HepG2 (cell line): Measurements from ENCODE around the gene GART. TPM values are rescaled to one million over a fixed set of nuclear protein-coding genes. Genes with fewer than 3 reads are reported as not detected.

Experiments
- FOXJ3 ChIP-seq: sonication (generic); formaldehyde crosslinking; IDR thresholded peaks from 2 replicates; pipeline ENCODE4 v1.4.0; 2020; ENCODE audit warnings: missing genetic modification reagents, mild to moderate bottlenecking, borderline replicate concordance
- HNF4G ChIP-seq, 2 experiments: sonication (generic) in 1 of 2; formaldehyde crosslinking in 1 of 2; IDR thresholded peaks; 2 replicates each; pipeline versions ENCODE4 v1.4.0 to v1.6.1; 2011 to 2020; ENCODE audit warnings: borderline replicate concordance in 2 of 2, low read depth in 2 of 2, mild to moderate bottlenecking in 2 of 2, low read length in 1 of 2, missing genetic modification reagents in 1 of 2, moderate library complexity in 1 of 2
- NFAT5 ChIP-seq: sonication (generic); formaldehyde crosslinking; IDR thresholded peaks from 2 replicates; pipeline ENCODE4 v1.4.0; 2020; ENCODE audit warnings: missing genetic modification reagents
- NR2F6 ChIP-seq, 2 experiments: IDR thresholded peaks; 2 replicates each; pipeline ENCODE4 v1.6.1; 2016; ENCODE audit warnings: antibody characterized with exemption in 1 of 2, mild to moderate bottlenecking in 1 of 2
- POLR2AphosphoS5 ChIP-seq: IDR thresholded peaks from 2 replicates; pipeline ENCODE4 v1.6.1; 2012; ENCODE audit warnings: low read depth, low read length
- SYNCRIP ChIP-seq: fragments of 200-400 bp; formaldehyde crosslinking; IDR thresholded peaks from 2 replicates; pipeline ENCODE4 v1.6.1; 2018; ENCODE audit warnings: mild to moderate bottlenecking, low read depth, low read length; ENCODE audit not compliant: insufficient read depth
- THAP8 ChIP-seq: sonication (generic); formaldehyde crosslinking; IDR thresholded peaks from 2 replicates; pipeline ENCODE4 v1.5.1; 2020; ENCODE audit warnings: missing genetic modification reagents, mild to moderate bottlenecking, borderline replicate concordance
- YEATS2 ChIP-seq: sonication (generic); formaldehyde crosslinking; IDR thresholded peaks from 2 replicates; pipeline ENCODE4 v1.4.0; 2020; ENCODE audit warnings: missing genetic modification reagents, borderline replicate concordance
- ZBTB38 ChIP-seq: sonication (generic); formaldehyde crosslinking; IDR thresholded peaks from 2 replicates; pipeline ENCODE4 v1.5.1; 2020; ENCODE audit warnings: mild to moderate bottlenecking, missing genetic modification reagents
- ZBTB40 ChIP-seq, 2 experiments: fragments of 450-650 bp in 1 of 2; sonication (generic) in 1 of 2; formaldehyde crosslinking in 1 of 2; IDR thresholded peaks; 2 replicates each; pipeline versions ENCODE4 v1.6.1 to v1.8.0; 2016 to 2022; ENCODE audit warnings: antibody characterized with exemption in 1 of 2, mild to moderate bottlenecking in 1 of 2, missing genetic modification reagents in 1 of 2
- ZNF451 ChIP-seq: sonication (generic); formaldehyde crosslinking; IDR thresholded peaks from 2 replicates; pipeline ENCODE4 v1.5.0; 2020; ENCODE audit warnings: mild to moderate bottlenecking, missing genetic modification reagents
- ZNF7 ChIP-seq: IDR thresholded peaks from 2 replicates; pipeline ENCODE4 v1.6.1; 2016; ENCODE audit warnings: missing biosample characterization, missing genetic modification reagents
- ZNF746 ChIP-seq: sonication (generic); formaldehyde crosslinking; IDR thresholded peaks from 2 replicates; pipeline ENCODE4 v1.8.0; 2022; ENCODE audit warnings: mild to moderate bottlenecking, missing genetic modification reagents
- polyA plus RNA-seq, 8 experiments: library from polyadenylated mRNA; depleted of rRNA in 3 of 8; stranded (reverse) in 7 of 8; unstranded in 1 of 8; fragments of >200 nt; fragmentation: Illumina TruSeq in 4 of 8; extraction: Trizol in 4 of 8; gene quantifications; 2 replicates each; pipeline versions ENCODE4 v1.2.1 to v1.2.3, GENCODE V29; 2011 to 2016; ENCODE audit warnings: low read depth in 4 of 8, missing spikeins in 1 of 8, mixed read lengths in 1 of 8; ENCODE audit not compliant: insufficient read depth in 1 of 8
- total RNA-seq, 5 experiments: library from RNA; depleted of rRNA; stranded (reverse); fragments of >200 nt; fragmentation: Illumina TruSeq; extraction: Trizol; gene quantifications; 2 replicates each; pipeline ENCODE4 v1.2.3, GENCODE V29; 2016; ENCODE audit warnings: low read depth in 1 of 5

Gene GART
- total and polyA plus RNA-seq, 2 of the 13 experiments (the other 11 are each of a cell fraction or from before 2014, with no cell fraction given): 17.9 to 109 TPM

- TF ChIP-seq THAP8 (CRISPR knock-in tag): no peak
- TF ChIP-seq FOXJ3: no peak
- no peak for TF ChIP-seq SYNCRIP
- TF ChIP-seq HNF4G (IDR thresholded peaks at IDR 0.05; ENCODE audit: borderline replicate concordance, low read depth, low read length): no peak
- no peak for TF ChIP-seq HNF4G (CRISPR knock-in tag; IDR thresholded peaks at IDR 0.05; ENCODE audit: borderline replicate concordance, low read depth)
- no peak for TF ChIP-seq ZBTB40 (IDR thresholded peaks at IDR 0.05)
- 0 out of 2 replicates have a peak, but pooled peaks have one; percentile 4 for TF ChIP-seq ZBTB40 (CRISPR knock-in tag; IDR thresholded peaks at IDR 0.05)
- TF ChIP-seq ZNF746 (CRISPR knock-in tag): no peak
- no peak for TF ChIP-seq ZNF7 (CRISPR knock-in tag)
- TF ChIP-seq NFAT5 (CRISPR knock-in tag): peak; percentile 50; the same call in 1 of the 2 replicates
- TF ChIP-seq POLR2AphosphoS5: no peak
- no peak for TF ChIP-seq ZNF451
- TF ChIP-seq ZBTB38 (CRISPR knock-in tag): no peak
- no peak for TF ChIP-seq NR2F6 (IDR thresholded peaks at IDR 0.05)
- TF ChIP-seq NR2F6 (CRISPR knock-in tag; IDR thresholded peaks at IDR 0.05): no peak
- no peak for TF ChIP-seq YEATS2 (CRISPR knock-in tag)
Observed at GRCh38 chr21:33587792-33588484, 46.0 kb upstream of the GART start (continued).
